GM23338 (cell line): ENCODE results near the gene SLC5A4. TPM values are rescaled to one million over a fixed set of nuclear protein-coding genes. Genes with fewer than 3 reads are reported as not detected.
A peak's percentile ranks its signal among the peaks of the same experiment; 100 is the strongest.

Experiments
- ATAC-seq: fragments of 200-7000 bp; cut with Tn5 transposase; 3 replicates; pipeline ENCODE4 v1.9.1; 2020
- DNase-seq: peaks from one replicate; pipeline ENCODE4 v3.0.0-alpha.2; 2015; ENCODE audit warnings: low spot score
- H2AFZ ChIP-seq: fragments of 200-600 bp; sonication (generic); 2 replicates; pipeline ENCODE4 v1.8.0; 2016; ENCODE audit warnings: antibody characterized with exemption, mild to moderate bottlenecking, moderate library complexity
- H3F3A ChIP-seq: fragments of 200-600 bp; sonication (generic); replicated peaks from 2 replicates; pipeline ENCODE4 v1.8.0; 2017; ENCODE audit warnings: antibody characterized with exemption, mixed run types, low read depth
- H3K27ac ChIP-seq: fragments of 200-600 bp; sonication (generic); 2 replicates; pipeline ENCODE4 v1.6.1; 2016; ENCODE audit warnings: low read depth
- H3K27me3 ChIP-seq: fragments of 200-600 bp; sonication (generic); 2 replicates; pipeline ENCODE4 v1.8.0; 2016; ENCODE audit warnings: mild to moderate bottlenecking, mixed run types, moderate library complexity; ENCODE audit not compliant: insufficient read depth
- H3K36me3 ChIP-seq: fragments of 200-600 bp; sonication (generic); 2 replicates; pipeline ENCODE4 v1.8.0; 2016; ENCODE audit warnings: mild to moderate bottlenecking; ENCODE audit not compliant: insufficient read depth
- H3K4me1 ChIP-seq: fragments of 200-600 bp; sonication (generic); 2 replicates; pipeline ENCODE4 v1.8.0; 2016; ENCODE audit warnings: mild to moderate bottlenecking, moderate library complexity; ENCODE audit not compliant: insufficient read depth
- H3K4me2 ChIP-seq: fragments of 200-600 bp; sonication (generic); 2 replicates; pipeline ENCODE4 v1.7.1; 2017; ENCODE audit warnings: mixed run types
- H3K4me3 ChIP-seq: fragments of 200-600 bp; sonication (generic); 2 replicates; pipeline ENCODE4 v1.6.1; 2016; ENCODE audit warnings: mixed run types
- H3K79me2 ChIP-seq: fragments of 200-600 bp; sonication (generic); replicated peaks from 2 replicates; pipeline ENCODE4 v1.8.0; 2017; ENCODE audit warnings: mild to moderate bottlenecking; ENCODE audit not compliant: insufficient read depth
- H3K9me2 ChIP-seq: fragments of 200-600 bp; sonication (generic); 2 replicates; pipeline ENCODE4 v1.8.0; 2017; ENCODE audit not compliant: insufficient read depth
- H4K20me1 ChIP-seq: fragments of 200-600 bp; sonication (generic); replicated peaks from 2 replicates; pipeline ENCODE4 v1.8.0; 2017; ENCODE audit warnings: mild to moderate bottlenecking; ENCODE audit not compliant: insufficient read depth
- H3K27ac Mint-ChIP-seq: 2 replicates; pipeline ENCODE4 v1.8.0; 2020; ENCODE audit warnings: inconsistent platforms, mild to moderate bottlenecking, moderate library complexity, mixed read lengths
- H3K27me3 Mint-ChIP-seq: 3 replicates; pipeline ENCODE4 v1.8.0; 2022; ENCODE audit warnings: low read depth, mild to moderate bottlenecking, moderate library complexity, mixed read lengths, inconsistent platforms; ENCODE audit not compliant: insufficient read depth, poor library complexity
- H3K36me3 Mint-ChIP-seq: 3 replicates; pipeline ENCODE4 v1.8.0; 2021; ENCODE audit warnings: low read depth, mild to moderate bottlenecking, inconsistent platforms, moderate library complexity, mixed read lengths
- H3K4me1 Mint-ChIP-seq: 3 replicates; pipeline ENCODE4 v1.8.0; 2020; ENCODE audit warnings: mild to moderate bottlenecking, inconsistent platforms, mixed read lengths
- H3K4me3 Mint-ChIP-seq: 3 replicates; pipeline ENCODE4 v1.8.0; 2021; ENCODE audit warnings: moderate library complexity, mild to moderate bottlenecking, inconsistent platforms, mixed read lengths
- H3K9me3 Mint-ChIP-seq: 3 replicates; pipeline ENCODE4 v1.8.0; 2020; ENCODE audit warnings: moderate library complexity, mild to moderate bottlenecking, inconsistent platforms, mixed read lengths
- CREB1 ChIP-seq: fragments of 250-450 bp; sonication (Bioruptor Pico); IDR thresholded peaks from 2 replicates; pipeline ENCODE4 v1.5.0; 2020; ENCODE audit warnings: low read depth, mild to moderate bottlenecking, moderate library complexity
- CTCF ChIP-seq, 2 experiments: fragments of 200-600 bp in 1 of 2; sonication (generic) in 1 of 2; conservative IDR thresholded peaks; 2 replicates each; pipeline versions ENCODE4 v1.5.1 to v1.6.1; 2016 to 2017; ENCODE audit warnings: antibody characterized with exemption in 2 of 2, low read depth in 2 of 2, mild to moderate bottlenecking in 2 of 2, moderate library complexity in 1 of 2
- EZH2 ChIP-seq: fragments of 200-600 bp; sonication (generic); IDR thresholded peaks from one replicate; pipeline ENCODE4 v1.8.0; 2017; ENCODE audit warnings: antibody characterized with exemption, mild to moderate bottlenecking, low read depth; ENCODE audit not compliant: unreplicated experiment
- EZH2phosphoT487 ChIP-seq: fragments of 200-600 bp; sonication (generic); IDR thresholded peaks from one replicate; pipeline ENCODE4 v1.8.1; 2018; ENCODE audit warnings: antibody characterized with exemption; ENCODE audit not compliant: unreplicated experiment
- JUNB ChIP-seq: IDR thresholded peaks from one replicate; pipeline ENCODE4 v1.6.1; 2016; ENCODE audit warnings: antibody characterized with exemption; ENCODE audit not compliant: unreplicated experiment
- NANOG ChIP-seq: IDR thresholded peaks from 2 replicates; pipeline ENCODE4 v1.6.1; 2016; ENCODE audit warnings: antibody characterized with exemption, borderline replicate concordance
- POLR2AphosphoS5 ChIP-seq: IDR thresholded peaks from 2 replicates; pipeline ENCODE4 v1.6.1; 2016; ENCODE audit warnings: antibody characterized with exemption, low read depth
- REST ChIP-seq: IDR thresholded peaks from one replicate; pipeline ENCODE4 v1.6.1; 2018; ENCODE audit warnings: antibody characterized with exemption; ENCODE audit not compliant: unreplicated experiment
- STAT1 ChIP-seq: IDR thresholded peaks from one replicate; pipeline ENCODE4 v1.6.1; 2016; ENCODE audit warnings: antibody characterized with exemption; ENCODE audit not compliant: unreplicated experiment
- ZNF114 ChIP-seq: fragments of 250-450 bp; sonication (Bioruptor Pico); IDR thresholded peaks from 2 replicates; pipeline ENCODE4 v1.5.0; 2020; ENCODE audit warnings: mild to moderate bottlenecking, moderate library complexity
- ZNF331 ChIP-seq: fragments of 250-450 bp; sonication (Bioruptor Pico); IDR thresholded peaks from 2 replicates; pipeline ENCODE4 v1.5.0; 2020; ENCODE audit warnings: low read depth, mild to moderate bottlenecking, moderate library complexity
- polyA plus RNA-seq: library from polyadenylated mRNA; unstranded; fragments of >200 nt; fragmentation: Nextera tagmentation; extraction: Ambion mirVana; gene quantifications from 2 replicates; pipeline ENCODE4 v1.2.1, GENCODE V29; 2016
- total RNA-seq: library from RNA; depleted of rRNA; stranded (reverse); fragments of >200 nt; shearing (Covaris generic); gene quantifications from 2 replicates; pipeline ENCODE4 v1.2.3, GENCODE V29; 2014
- TF ChIP-seq, protein P1 (sequence below): IDR thresholded peaks from 2 replicates; pipeline ENCODE4 v1.6.1; 2016; ENCODE audit warnings: antibody characterized with exemption
- TF ChIP-seq, protein P2 (sequence below): fragments of 250-450 bp; sonication (Bioruptor Pico); IDR thresholded peaks from 2 replicates; pipeline ENCODE4 v1.5.0; 2020; ENCODE audit warnings: mild to moderate bottlenecking, moderate library complexity

Gene SLC5A4
- total and polyA plus RNA-seq, 2 experiments from 2014 or later, result 0.16 TPM; not detected in 1

- Histone ChIP-seq H3K27me3 (peaks cover 57% of the 10 kb centered on the region), H3K4me3 (peak overlapping the region; percentile 56), H3K4me2 (peak overlapping the region; percentile 76)
Measured at GRCh38 chr22:32203181-32204039, 51.7 kb downstream of the SLC5A4 start.

More at GRCh38 chr22:32203181-32204039, 51.7 kb downstream of the SLC5A4 start:
- H3K4me1 ChIP-seq, result peaks cover 14% of the 10 kb centered on the region; the same call in 1 of the 2 replicates
- Mint-ChIP-seq H3K36me3 (peaks cover 12% of the 10 kb centered on the region), H3K27ac (no peak overlapping the region), H3K4me1 (peaks cover 57% of the 10 kb centered on the region), H3K27me3 (peaks cover 61% of the 10 kb centered on the region), H3K4me3 (peak overlapping the region; percentile 73), H3K9me3 (peaks cover 6% of the 10 kb centered on the region; the same call in 2 of the 3 replicates)
- no peaks in the 10 kb centered on the region for H4K20me1 ChIP-seq
- no peaks in the 10 kb centered on the region for H3K9me2 ChIP-seq
- TF ChIP-seq CREB1 (CRISPR knock-in tag) (no peak), CTCF (conservative IDR thresholded peaks at IDR 0.05; ENCODE audit: low read depth in 2 of 2) (no peak), STAT1 (no peak), ZNF114 (CRISPR knock-in tag) (no peak), NANOG (no peak), JUNB (no peak), ZNF331 (CRISPR knock-in tag) (no peak), REST (no peak), EZH2phosphoT487 (no peak), EZH2 (no peak), POLR2AphosphoS5 (no peak; the same call in 1 of the 2 replicates)
- TF ChIP-seq, protein P1, sequence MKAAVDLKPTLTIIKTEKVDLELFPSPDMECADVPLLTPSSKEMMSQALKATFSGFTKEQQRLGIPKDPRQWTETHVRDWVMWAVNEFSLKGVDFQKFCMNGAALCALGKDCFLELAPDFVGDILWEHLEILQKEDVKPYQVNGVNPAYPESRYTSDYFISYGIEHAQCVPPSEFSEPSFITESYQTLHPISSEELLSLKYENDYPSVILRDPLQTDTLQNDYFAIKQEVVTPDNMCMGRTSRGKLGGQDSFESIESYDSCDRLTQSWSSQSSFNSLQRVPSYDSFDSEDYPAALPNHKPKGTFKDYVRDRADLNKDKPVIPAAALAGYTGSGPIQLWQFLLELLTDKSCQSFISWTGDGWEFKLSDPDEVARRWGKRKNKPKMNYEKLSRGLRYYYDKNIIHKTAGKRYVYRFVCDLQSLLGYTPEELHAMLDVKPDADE, result no peak
- TF ChIP-seq, protein P2, sequence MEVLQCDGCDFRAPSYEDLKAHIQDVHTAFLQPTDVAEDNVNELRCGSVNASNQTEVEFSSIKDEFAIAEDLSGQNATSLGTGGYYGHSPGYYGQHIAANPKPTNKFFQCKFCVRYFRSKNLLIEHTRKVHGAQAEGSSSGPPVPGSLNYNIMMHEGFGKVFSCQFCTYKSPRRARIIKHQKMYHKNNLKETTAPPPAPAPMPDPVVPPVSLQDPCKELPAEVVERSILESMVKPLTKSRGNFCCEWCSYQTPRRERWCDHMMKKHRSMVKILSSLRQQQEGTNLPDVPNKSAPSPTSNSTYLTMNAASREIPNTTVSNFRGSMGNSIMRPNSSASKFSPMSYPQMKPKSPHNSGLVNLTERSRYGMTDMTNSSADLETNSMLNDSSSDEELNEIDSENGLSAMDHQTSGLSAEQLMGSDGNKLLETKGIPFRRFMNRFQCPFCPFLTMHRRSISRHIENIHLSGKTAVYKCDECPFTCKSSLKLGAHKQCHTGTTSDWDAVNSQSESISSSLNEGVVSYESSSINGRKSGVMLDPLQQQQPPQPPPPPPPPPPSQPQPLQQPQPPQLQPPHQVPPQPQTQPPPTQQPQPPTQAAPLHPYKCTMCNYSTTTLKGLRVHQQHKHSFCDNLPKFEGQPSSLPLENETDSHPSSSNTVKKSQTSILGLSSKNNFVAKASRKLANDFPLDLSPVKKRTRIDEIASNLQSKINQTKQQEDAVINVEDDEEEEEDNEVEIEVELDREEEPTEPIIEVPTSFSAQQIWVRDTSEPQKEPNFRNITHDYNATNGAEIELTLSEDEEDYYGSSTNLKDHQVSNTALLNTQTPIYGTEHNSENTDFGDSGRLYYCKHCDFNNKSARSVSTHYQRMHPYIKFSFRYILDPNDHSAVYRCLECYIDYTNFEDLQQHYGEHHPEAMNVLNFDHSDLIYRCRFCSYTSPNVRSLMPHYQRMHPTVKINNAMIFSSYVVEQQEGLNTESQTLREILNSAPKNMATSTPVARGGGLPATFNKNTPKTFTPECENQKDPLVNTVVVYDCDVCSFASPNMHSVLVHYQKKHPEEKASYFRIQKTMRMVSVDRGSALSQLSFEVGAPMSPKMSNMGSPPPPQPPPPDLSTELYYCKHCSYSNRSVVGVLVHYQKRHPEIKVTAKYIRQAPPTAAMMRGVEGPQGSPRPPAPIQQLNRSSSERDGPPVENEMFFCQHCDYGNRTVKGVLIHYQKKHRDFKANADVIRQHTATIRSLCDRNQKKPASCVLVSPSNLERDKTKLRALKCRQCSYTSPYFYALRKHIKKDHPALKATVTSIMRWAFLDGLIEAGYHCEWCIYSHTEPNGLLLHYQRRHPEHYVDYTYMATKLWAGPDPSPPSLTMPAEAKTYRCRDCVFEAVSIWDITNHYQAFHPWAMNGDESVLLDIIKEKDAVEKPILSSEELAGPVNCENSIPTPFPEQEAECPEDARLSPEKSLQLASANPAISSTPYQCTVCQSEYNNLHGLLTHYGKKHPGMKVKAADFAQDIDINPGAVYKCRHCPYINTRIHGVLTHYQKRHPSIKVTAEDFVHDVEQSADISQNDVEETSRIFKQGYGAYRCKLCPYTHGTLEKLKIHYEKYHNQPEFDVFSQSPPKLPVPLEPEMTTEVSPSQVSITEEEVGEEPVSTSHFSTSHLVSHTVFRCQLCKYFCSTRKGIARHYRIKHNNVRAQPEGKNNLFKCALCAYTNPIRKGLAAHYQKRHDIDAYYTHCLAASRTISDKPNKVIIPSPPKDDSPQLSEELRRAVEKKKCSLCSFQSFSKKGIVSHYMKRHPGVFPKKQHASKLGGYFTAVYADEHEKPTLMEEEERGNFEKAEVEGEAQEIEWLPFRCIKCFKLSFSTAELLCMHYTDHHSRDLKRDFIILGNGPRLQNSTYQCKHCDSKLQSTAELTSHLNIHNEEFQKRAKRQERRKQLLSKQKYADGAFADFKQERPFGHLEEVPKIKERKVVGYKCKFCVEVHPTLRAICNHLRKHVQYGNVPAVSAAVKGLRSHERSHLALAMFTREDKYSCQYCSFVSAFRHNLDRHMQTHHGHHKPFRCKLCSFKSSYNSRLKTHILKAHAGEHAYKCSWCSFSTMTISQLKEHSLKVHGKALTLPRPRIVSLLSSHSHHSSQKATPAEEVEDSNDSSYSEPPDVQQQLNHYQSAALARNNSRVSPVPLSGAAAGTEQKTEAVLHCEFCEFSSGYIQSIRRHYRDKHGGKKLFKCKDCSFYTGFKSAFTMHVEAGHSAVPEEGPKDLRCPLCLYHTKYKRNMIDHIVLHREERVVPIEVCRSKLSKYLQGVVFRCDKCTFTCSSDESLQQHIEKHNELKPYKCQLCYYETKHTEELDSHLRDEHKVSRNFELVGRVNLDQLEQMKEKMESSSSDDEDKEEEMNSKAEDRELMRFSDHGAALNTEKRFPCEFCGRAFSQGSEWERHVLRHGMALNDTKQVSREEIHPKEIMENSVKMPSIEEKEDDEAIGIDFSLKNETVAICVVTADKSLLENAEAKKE, result no peak
- H3K36me3 ChIP-seq, result no peaks in the 10 kb centered on the region
- no peak overlapping the region for H3K27ac ChIP-seq
- H2AFZ ChIP-seq, result no peak overlapping the region
- DNase-seq, result peak; percentile 39
- H3K79me2 ChIP-seq, result no peaks in the 10 kb centered on the region
- ATAC-seq, result peak; percentile 3
- no peaks in the 10 kb centered on the region for H3F3A ChIP-seq
